Progenitor cell of endocrine pancreas (in vitro differentiated cells): Measurements from ENCODE around the gene TBC1D19. TPM values are rescaled to one million over a fixed set of nuclear protein-coding genes. Genes with fewer than 3 reads are reported as not detected.

Source experiments
- DNase-seq: peaks from one replicate; pipeline ENCODE4 v3.0.0; 2021; ENCODE audit warnings: low spot score; ENCODE audit not compliant: unreplicated experiment
- H3K27ac Mint-ChIP-seq: 2 replicates; pipeline ENCODE4 v1.8.0; 2021; ENCODE audit warnings: mild to moderate bottlenecking, moderate library complexity, mixed read lengths
- H3K27me3 Mint-ChIP-seq: 2 replicates; pipeline ENCODE4 v1.8.0; 2021; ENCODE audit warnings: mixed read lengths
- H3K36me3 Mint-ChIP-seq: 2 replicates; pipeline ENCODE4 v1.8.0; 2022; ENCODE audit warnings: mixed read lengths; ENCODE audit not compliant: insufficient read depth
- H3K4me1 Mint-ChIP-seq: 2 replicates; pipeline ENCODE4 v1.8.0; 2021; ENCODE audit warnings: low read depth, mixed read lengths
- H3K4me3 Mint-ChIP-seq: 2 replicates; pipeline ENCODE4 v1.8.0; 2021; ENCODE audit warnings: low read depth, mild to moderate bottlenecking, moderate library complexity, mixed read lengths
- H3K9me3 Mint-ChIP-seq: 2 replicates; pipeline ENCODE4 v1.8.0; 2021; ENCODE audit warnings: low read depth, mixed read lengths
- total RNA-seq: library from RNA; stranded (reverse); gene quantifications from 2 replicates; pipeline ENCODE4 v1.2.1, GENCODE V29; 2021
- TF ChIP-seq, protein P1 (sequence below): fragments of 200-600 bp; sonication (generic); IDR thresholded peaks from one replicate; pipeline ENCODE4 v1.5.0; 2021; ENCODE audit warnings: antibody characterized with exemption, mild to moderate bottlenecking; ENCODE audit not compliant: unreplicated experiment

TBC1D19 gene
- total RNA-seq, 1 donor from 2014 or later = 28.8 TPM

GRCh38 chr4:26611372-26611771, 27.5 kb downstream of the TBC1D19 start:
- no peak overlapping the region for H3K27ac Mint-ChIP-seq
- no peaks in the 10 kb centered on the region for H3K9me3 Mint-ChIP-seq
- H3K27me3 Mint-ChIP-seq = no peaks in the 10 kb centered on the region
- H3K36me3 Mint-ChIP-seq = peaks cover 1% of the 10 kb centered on the region
- TF ChIP-seq, protein P1, sequence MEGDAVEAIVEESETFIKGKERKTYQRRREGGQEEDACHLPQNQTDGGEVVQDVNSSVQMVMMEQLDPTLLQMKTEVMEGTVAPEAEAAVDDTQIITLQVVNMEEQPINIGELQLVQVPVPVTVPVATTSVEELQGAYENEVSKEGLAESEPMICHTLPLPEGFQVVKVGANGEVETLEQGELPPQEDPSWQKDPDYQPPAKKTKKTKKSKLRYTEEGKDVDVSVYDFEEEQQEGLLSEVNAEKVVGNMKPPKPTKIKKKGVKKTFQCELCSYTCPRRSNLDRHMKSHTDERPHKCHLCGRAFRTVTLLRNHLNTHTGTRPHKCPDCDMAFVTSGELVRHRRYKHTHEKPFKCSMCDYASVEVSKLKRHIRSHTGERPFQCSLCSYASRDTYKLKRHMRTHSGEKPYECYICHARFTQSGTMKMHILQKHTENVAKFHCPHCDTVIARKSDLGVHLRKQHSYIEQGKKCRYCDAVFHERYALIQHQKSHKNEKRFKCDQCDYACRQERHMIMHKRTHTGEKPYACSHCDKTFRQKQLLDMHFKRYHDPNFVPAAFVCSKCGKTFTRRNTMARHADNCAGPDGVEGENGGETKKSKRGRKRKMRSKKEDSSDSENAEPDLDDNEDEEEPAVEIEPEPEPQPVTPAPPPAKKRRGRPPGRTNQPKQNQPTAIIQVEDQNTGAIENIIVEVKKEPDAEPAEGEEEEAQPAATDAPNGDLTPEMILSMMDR = no peak
- H3K4me3 Mint-ChIP-seq = no peak overlapping the region
- H3K4me1 Mint-ChIP-seq = peaks cover under 1% of the 10 kb centered on the region
- no peak for DNase-seq

- no peak overlapping the region for H3K27ac Mint-ChIP-seq
- H3K4me1 Mint-ChIP-seq = no peaks in the 10 kb centered on the region
- no peaks in the 10 kb centered on the region for H3K9me3 Mint-ChIP-seq
- no peak for DNase-seq
- no peak overlapping the region for H3K4me3 Mint-ChIP-seq
- H3K27me3 Mint-ChIP-seq = no peaks in the 10 kb centered on the region
- TF ChIP-seq, protein P1 = no peak
- peaks cover 2% of the 10 kb centered on the region for H3K36me3 Mint-ChIP-seq
Measured at GRCh38 chr4:26611885-26612284, 28.0 kb downstream of the TBC1D19 start.

DNA sequence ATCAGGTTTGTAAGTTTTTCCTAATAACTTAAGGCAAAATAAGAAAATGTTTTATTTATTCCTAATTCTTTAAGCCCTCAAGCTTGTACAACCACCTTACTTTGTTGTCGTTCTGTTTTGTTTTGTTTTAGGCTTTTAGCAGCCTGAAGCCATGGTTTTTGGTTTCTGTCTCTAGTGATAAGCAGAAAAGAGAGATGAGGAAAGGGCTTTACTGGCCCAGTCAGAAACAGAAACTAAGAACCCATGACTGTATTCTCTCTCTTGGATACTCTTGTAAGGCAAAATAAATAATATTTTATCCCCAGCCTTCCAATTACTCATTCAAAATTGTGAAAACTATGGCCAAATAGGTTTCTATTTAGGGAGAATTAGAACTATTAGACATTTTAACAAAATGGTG, 29.4 kb downstream of the TBC1D19 start:
- Mint-ChIP-seq H3K36me3 (peaks cover 6% of the 10 kb centered on the region), H3K27me3 (no peaks in the 10 kb centered on the region), H3K9me3 (no peaks in the 10 kb centered on the region), H3K27ac (no peak overlapping the region), H3K4me1 (no peaks in the 10 kb centered on the region), H3K4me3 (no peak overlapping the region)
- TF ChIP-seq, protein P1 = no peak
- no peak for DNase-seq

GRCh38 chr4:26613735-26614134, 29.9 kb downstream of the TBC1D19 start:
- Mint-ChIP-seq H3K4me3 (no peak overlapping the region), H3K27me3 (no peaks in the 10 kb centered on the region), H3K36me3 (peaks cover 9% of the 10 kb centered on the region), H3K9me3 (no peaks in the 10 kb centered on the region), H3K4me1 (no peaks in the 10 kb centered on the region), H3K27ac (no peak overlapping the region)
- no peak for DNase-seq
- TF ChIP-seq, protein P1 = no peak

GRCh38 chr4:26619784-26620183, 35.9 kb downstream of the TBC1D19 start:
- Mint-ChIP-seq H3K9me3 (no peaks in the 10 kb centered on the region), H3K36me3 (peaks cover 18% of the 10 kb centered on the region), H3K27me3 (no peaks in the 10 kb centered on the region), H3K27ac (no peak overlapping the region), H3K4me1 (peaks cover 13% of the 10 kb centered on the region), H3K4me3 (no peak overlapping the region)
- TF ChIP-seq, protein P1 = no peak
- no peak for DNase-seq
